Gastrocnemius medialis (tissue), 4 donors: Measurements from ENCODE around the gene NDRG3. TPM values are rescaled to one million over a fixed set of nuclear protein-coding genes. Genes with fewer than 3 reads are reported as not detected.

Experiments used
- ATAC-seq, 2 donors: fragments of 150-250 bp; one replicate each; pipeline ENCODE4 v1.9.1; 2016
- DNase-seq, 2 donors: peaks; one replicate each; pipeline ENCODE4 v3.0.0-alpha.2; 2019
- H3K27ac ChIP-seq, 4 donors: fragments of 200-600 bp; sonication (generic); 1 replicate in 1 of 4; 2 replicates in 3 of 4; pipeline ENCODE4 v1.5.1; 2016 to 2018; ENCODE audit warnings: mild to moderate bottlenecking in 2 of 4, moderate library complexity in 1 of 4
- H3K27me3 ChIP-seq, 3 donors: fragments of 200-600 bp; sonication (generic) in 2 of 3; 1 replicate in 1 of 3; 2 replicates in 2 of 3; pipeline versions ENCODE4 v1.5.1 to v1.6.0; 2016 to 2019; ENCODE audit warnings: mild to moderate bottlenecking in 1 of 3, moderate library complexity in 1 of 3
- H3K36me3 ChIP-seq, 2 donors: fragments of 200-600 bp; sonication (generic) in 1 of 2; one replicate each; pipeline ENCODE4 v1.5.1; 2017 to 2018
- H3K4me1 ChIP-seq, 2 donors: fragments of 200-600 bp; sonication (generic) in 1 of 2; one replicate each; pipeline ENCODE4 v1.5.1; 2016 to 2017; ENCODE audit warnings: mild to moderate bottlenecking in 2 of 2
- H3K4me3 ChIP-seq, 4 donors: fragments of 200-600 bp; sonication (generic) in 3 of 4; 1 replicate in 1 of 4; 2 replicates in 3 of 4; pipeline ENCODE4 v1.5.1; 2016 to 2019; ENCODE audit warnings: mild to moderate bottlenecking in 2 of 4
- H3K9me3 ChIP-seq, 3 donors: fragments of 200-600 bp; sonication (generic) in 2 of 3; 1 replicate in 1 of 3; 2 replicates in 2 of 3; pipeline ENCODE4 v1.5.1; 2016 to 2019
- POLR2A ChIP-seq, 2 donors: fragments of 450-650 bp; IDR thresholded peaks; one replicate each; pipeline ENCODE4 v1.6.1; 2017; ENCODE audit warnings: antibody characterized with exemption in 2 of 2, mild to moderate bottlenecking in 2 of 2, moderate library complexity in 2 of 2
- in situ Hi-C, 4 donors: fragments of 200-750 bp; cut with MboI; loops; one replicate each; pipeline versions ENCODE4 v1.15.0 to v1.8.0; 2017; ENCODE audit warnings: low sequenced_read_pairs in 4 of 4
- intact Hi-C: fragments of 100-400 bp; cut with DNase I; formaldehyde crosslinking; loops from one replicate; pipeline ENCODE4 v1.15.1; 2023; ENCODE audit warnings: low total_unique reads
- total RNA-seq, 4 donors: library from RNA; depleted of rRNA; stranded (reverse); fragments of >200 nt; gene quantifications; one replicate each; pipeline versions ENCODE4 v1.1.0 to v1.2.3, GENCODE V29; 2016
- TF ChIP-seq, protein P1 (sequence below), 5 experiments: fragments of 450-650 bp in 3 of 5; fragments of 200-600 bp in 2 of 5; sonication (generic) in 2 of 5; IDR thresholded peaks in 4 of 5; conservative IDR thresholded peaks in 1 of 5; 1 replicate in 4 of 5; 2 replicates in 1 of 5; pipeline ENCODE4 v1.5.1; 2016 to 2019; ENCODE audit warnings: antibody characterized with exemption in 5 of 5, mild to moderate bottlenecking in 3 of 5, moderate library complexity in 3 of 5

NDRG3 gene
- total RNA-seq, 4 donors from 2014 or later: 6.7 to 24.9 (median 13.2) TPM

DNA sequence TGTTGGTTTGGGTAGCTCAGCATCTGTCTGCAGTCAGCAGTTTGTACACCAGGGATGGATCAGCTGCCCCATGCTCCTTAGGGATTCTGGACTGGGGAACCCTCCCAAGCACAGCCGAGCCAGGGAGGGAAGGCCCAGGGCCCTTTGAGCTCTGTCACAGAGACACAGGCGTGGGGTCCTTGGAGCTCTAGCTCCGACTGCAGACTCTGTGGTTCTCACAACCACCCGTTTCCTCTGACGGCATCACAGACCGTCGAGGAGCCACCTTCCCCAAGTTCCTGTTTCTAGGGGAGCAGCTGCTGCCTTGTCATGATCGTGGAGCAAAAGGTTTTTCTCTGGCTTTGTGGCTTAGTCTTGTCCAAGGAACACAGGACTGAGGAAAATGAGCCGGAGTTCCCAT, 99.9 kb downstream of the NDRG3 start, which contains the start of gene SLA2:
Gene SLA2, minus strand, starts transcription at position 199 of the 400 bp plus-strand sequence. CDS start 4,861 bp downstream, outside the sequence.
- TF ChIP-seq, protein P1, sequence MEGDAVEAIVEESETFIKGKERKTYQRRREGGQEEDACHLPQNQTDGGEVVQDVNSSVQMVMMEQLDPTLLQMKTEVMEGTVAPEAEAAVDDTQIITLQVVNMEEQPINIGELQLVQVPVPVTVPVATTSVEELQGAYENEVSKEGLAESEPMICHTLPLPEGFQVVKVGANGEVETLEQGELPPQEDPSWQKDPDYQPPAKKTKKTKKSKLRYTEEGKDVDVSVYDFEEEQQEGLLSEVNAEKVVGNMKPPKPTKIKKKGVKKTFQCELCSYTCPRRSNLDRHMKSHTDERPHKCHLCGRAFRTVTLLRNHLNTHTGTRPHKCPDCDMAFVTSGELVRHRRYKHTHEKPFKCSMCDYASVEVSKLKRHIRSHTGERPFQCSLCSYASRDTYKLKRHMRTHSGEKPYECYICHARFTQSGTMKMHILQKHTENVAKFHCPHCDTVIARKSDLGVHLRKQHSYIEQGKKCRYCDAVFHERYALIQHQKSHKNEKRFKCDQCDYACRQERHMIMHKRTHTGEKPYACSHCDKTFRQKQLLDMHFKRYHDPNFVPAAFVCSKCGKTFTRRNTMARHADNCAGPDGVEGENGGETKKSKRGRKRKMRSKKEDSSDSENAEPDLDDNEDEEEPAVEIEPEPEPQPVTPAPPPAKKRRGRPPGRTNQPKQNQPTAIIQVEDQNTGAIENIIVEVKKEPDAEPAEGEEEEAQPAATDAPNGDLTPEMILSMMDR (IDR thresholded peaks at IDR 0.05 in 4 of 5, conservative IDR thresholded peaks at IDR 0.05 in 1 of 5): no peak
- no peak for TF ChIP-seq POLR2A (IDR thresholded peaks at IDR 0.05)
- Histone ChIP-seq H3K4me3 (no peak within 1 kb of the TSS), H3K9me3 (no peaks in the 10 kb centered on the region), H3K27ac (no peak within 1 kb of the TSS), H3K36me3 (no peaks in the 10 kb centered on the region), H3K27me3 (no peaks in the 10 kb centered on the region), H3K4me1 (no peaks in the 10 kb centered on the region)
- intact Hi-C loops (no loop called here), in situ Hi-C loops (no loop called here)
- no peak for DNase-seq
- no peak for ATAC-seq

DNA sequence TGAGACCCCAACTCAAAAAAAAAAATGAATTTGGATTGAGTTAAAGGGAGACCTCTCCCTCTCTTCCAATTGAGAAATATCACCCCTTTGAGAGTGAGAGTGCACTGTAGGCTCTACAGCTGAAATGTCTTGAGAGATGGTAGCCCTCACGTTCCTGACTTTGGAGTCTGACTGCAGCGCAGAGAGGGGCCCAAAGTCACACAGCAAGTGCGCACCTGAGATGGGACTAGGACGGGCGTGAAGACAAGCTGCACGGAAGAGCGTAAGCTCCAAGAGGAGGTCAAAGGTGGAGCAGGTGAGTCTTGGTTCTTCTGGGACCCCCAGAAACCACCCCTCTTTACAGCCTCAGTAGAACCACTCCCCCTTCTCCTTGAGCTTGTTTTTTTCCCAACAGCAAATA, 100.5 kb downstream of the NDRG3 start:
- Histone ChIP-seq H3K4me3 (no peak overlapping the region), H3K27me3 (no peaks in the 10 kb centered on the region), H3K9me3 (no peaks in the 10 kb centered on the region), H3K36me3 (no peaks in the 10 kb centered on the region), H3K27ac (no peak overlapping the region), H3K4me1 (no peaks in the 10 kb centered on the region)
- intact Hi-C loops: no loop called here
- in situ Hi-C loops: no loop called here
- TF ChIP-seq POLR2A (IDR thresholded peaks at IDR 0.05): no peak
- TF ChIP-seq, protein P1 (IDR thresholded peaks at IDR 0.05 in 4 of 5, conservative IDR thresholded peaks at IDR 0.05 in 1 of 5): no peak
- ATAC-seq (no peak), DNase-seq (no peak)

DNA sequence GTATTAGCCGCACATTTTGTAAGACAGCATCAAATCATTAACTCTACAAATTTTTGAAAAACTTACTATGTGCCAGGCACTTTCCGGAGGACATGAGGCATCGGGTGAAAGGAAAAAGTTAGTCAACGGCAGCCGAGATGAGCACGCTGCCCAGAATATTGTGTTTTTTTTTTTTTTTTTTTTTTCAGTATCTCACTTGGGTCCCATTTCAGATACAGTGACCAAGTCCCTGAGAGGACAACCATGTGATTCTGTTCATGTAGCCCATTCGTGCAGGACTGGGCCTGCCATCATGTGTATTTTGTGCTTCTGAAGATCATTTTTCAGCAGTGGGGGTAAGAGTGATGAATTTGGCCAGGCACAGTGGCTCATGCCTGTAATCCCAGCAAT, 101.2 kb downstream of the NDRG3 start:
- intact Hi-C loops: no loop called here
- ATAC-seq: no peak
- in situ Hi-C loops: no loop called here
- TF ChIP-seq, protein P1 (IDR thresholded peaks at IDR 0.05 in 4 of 5, conservative IDR thresholded peaks at IDR 0.05 in 1 of 5): no peak
- no peak for TF ChIP-seq POLR2A (IDR thresholded peaks at IDR 0.05)
- Histone ChIP-seq H3K4me1 (no peaks in the 10 kb centered on the region), H3K27me3 (no peaks in the 10 kb centered on the region), H3K9me3 (no peaks in the 10 kb centered on the region), H3K4me3 (no peak overlapping the region), H3K27ac (no peak overlapping the region), H3K36me3 (no peaks in the 10 kb centered on the region)
- no peak for DNase-seq

DNA sequence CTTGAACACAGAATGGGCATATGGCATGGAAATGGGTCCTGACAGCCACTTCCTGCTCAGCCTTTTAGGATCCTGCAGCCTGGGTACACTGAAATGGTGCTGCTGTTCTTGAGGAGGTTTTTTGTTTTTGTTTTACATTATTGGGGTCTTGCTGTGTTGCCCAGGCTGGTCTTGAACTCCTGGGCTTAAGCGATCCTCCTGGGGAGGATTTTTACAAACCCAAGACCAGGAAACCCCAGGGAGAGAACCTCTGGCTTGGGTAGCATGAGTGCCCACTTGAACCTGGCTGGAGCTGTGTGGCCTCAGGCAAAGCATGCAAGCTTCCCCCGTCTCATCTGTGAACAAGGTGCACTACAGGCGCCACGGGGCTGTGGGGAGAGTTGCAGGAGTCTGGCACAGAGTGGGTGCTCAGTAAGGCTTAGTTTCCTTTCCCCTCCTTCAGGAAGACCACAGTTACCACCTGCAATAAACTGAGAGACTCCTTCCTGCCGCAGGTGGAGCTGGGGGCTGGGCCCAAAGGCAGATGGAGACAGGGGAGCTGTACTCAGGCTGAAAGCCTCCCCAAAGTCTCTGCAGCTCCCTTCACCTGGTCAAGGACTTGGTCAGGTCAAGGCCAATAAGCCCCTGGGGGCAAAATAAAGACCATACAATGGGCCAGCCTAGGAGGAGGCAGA, 101.7 kb downstream of the NDRG3 start:
- no peak overlapping the region for H3K4me3 ChIP-seq
- intact Hi-C loops: no loop called here
- no peaks in the 10 kb centered on the region for H3K9me3 ChIP-seq
- H3K27me3 ChIP-seq: no peaks in the 10 kb centered on the region
- in situ Hi-C loops: no loop called here
- H3K4me1 ChIP-seq: no peaks in the 10 kb centered on the region
- ATAC-seq (no peak), DNase-seq (no peak)
- no peak for TF ChIP-seq POLR2A (IDR thresholded peaks at IDR 0.05)
- TF ChIP-seq, protein P1 (IDR thresholded peaks at IDR 0.05 in 4 of 5, conservative IDR thresholded peaks at IDR 0.05 in 1 of 5): no peak
- no peak overlapping the region for H3K27ac ChIP-seq
- no peaks in the 10 kb centered on the region for H3K36me3 ChIP-seq

DNA sequence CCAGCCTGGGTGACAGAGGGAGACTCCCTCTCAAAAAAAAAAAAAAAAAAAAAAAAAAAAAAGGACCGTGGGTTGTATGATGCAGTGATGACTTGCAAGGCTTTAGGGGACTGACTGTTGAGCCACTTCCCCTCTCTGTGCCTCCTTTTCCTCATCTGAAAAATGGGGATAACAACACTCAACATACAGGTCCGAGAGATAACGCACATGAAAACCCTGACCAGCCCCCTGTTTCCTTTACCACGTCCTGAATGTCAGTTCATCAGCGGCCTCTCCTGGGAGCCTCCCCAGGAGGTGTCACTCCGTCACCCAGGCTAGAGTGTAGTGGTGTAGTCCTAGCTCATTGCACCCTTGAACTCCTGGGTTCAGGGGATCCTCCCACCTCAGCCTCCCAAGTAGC, 103.8 kb downstream of the NDRG3 start:
- no peak for ATAC-seq
- no peaks in the 10 kb centered on the region for H3K27me3 ChIP-seq
- H3K27ac ChIP-seq: no peak overlapping the region
- in situ Hi-C loops (no loop called here), intact Hi-C loops (no loop called here)
- no peaks in the 10 kb centered on the region for H3K9me3 ChIP-seq
- H3K4me3 ChIP-seq: no peak overlapping the region
- H3K36me3 ChIP-seq: no peaks in the 10 kb centered on the region
- no peak for DNase-seq
- TF ChIP-seq, protein P1 (IDR thresholded peaks at IDR 0.05 in 4 of 5, conservative IDR thresholded peaks at IDR 0.05 in 1 of 5): no peak
- H3K4me1 ChIP-seq: no peaks in the 10 kb centered on the region
